ENCODE measurements around the gene GHRL. TPM values are rescaled to one million over a fixed set of nuclear protein-coding genes. Genes with fewer than 3 reads are reported as not detected.

The GHRL gene, protein sequence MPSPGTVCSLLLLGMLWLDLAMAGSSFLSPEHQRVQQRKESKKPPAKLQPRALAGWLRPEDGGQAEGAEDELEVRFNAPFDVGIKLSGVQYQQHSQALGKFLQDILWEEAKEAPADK
- not detected in 2 replicates for total RNA-seq

DNA sequence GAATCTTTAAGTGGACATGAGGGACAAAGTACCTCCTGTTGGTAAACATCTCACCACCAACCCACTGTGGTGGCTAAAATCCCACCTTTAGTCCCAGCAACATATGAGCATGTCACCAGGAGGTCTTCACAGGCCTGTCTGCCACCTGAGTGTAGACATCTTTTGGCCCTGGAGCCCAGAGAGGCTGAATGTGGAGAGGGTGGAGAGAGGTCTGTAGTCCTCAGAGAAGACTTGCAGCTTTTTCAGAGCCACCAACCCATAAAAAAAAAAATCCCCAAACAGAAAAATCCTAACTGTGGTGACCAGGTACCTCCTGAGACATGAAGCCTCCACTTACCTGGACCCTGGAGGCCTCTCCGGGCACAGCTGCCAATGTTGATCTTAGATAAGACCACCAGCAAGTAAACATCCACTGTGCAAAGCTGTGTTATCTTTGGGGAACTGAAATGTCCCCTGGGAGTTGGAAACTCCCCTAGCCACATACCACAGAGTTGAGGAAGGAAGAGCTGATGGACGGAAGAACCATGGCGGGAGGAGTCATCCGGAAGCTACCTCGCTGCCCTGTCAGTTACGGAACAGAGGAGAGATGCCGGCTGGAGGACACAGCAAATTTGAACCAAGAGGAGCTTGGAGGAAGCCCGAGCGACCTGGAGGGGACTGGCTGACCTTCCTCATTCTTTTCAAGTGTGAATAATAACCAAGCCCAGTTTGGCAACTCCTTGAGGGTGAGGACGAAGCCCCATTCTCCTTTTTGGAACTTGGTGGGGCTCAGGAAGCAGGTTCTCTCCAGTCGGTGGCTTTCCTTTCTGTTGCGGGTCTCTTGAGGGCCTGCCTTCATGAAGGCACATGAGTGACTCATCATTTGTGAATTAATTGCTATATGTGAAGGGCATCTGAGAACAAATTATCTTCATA lies at the start of gene GHRL:
TSS of gene GHRL (minus strand) at position 443 of the 915 bp plus-strand sequence. CDS start 2,767 bp downstream, outside the sequence.

DNA sequence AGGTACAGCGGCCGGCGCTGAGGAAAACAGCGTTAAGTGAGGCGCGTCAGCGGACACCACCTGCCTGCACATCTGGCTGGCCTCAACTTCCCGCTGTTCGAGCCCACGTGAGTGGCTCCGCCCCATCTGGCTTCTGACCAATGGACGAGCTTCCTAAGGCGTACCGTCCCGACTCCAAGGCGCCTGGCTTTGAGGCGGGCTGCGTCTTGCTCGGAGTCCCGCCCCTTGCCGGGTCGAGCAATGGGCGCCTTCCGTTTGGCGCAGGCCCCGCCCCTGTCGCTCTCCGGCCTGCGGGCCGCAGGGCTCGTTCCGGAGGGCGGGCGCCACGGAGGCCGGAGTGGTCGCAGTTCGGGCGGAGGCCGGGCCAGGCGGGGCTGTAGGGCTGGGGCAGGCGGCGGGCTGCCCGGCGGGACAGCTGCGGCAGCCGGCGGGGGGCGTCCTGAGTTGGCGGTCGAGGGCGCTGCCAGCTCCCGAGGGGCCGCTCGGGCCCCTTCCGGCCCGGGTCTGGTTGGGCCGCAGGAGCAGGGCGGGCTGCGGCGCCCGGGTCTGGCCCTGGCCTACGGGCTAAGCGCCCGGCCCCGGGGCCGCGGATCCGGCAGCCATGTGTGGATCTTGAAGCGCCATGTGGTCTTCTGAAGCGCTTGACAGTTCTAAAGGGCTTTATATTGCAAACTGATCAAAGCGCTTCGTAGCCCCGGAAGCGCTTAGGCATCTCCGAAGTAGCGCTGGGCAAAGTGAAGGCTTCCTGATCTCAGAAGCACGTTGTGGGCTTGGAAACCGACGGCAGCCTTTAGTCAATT lies 44.4 kb downstream of the GHRL start, which contains the start of gene TATDN2:
TSS of gene TATDN2 (plus strand) at position 276 of the 800 bp plus-strand sequence. CDS start 742 bp downstream, outside the sequence.

Other genes starting within 250 kb of the GHRL start
- gene FANCD2OS, start 184.7 kb downstream of the GHRL start, total RNA-seq: not detected in 2 replicates
- 88.9 and 101 TPM in 2 replicates for gene BRK1, start 177.3 kb downstream of the GHRL start, total RNA-seq
- gene VHL, start 151.2 kb downstream of the GHRL start, total RNA-seq: 33.8 and 37.9 TPM in 2 replicates
- 3.8 and 5.5 TPM in 2 replicates for gene IRAK2, start 128.0 kb downstream of the GHRL start, total RNA-seq
- 7.1 and 11.0 TPM in 2 replicates for gene TATDN2, start 44.5 kb downstream of the GHRL start, total RNA-seq
- gene SEC13, start 28.2 kb upstream of the GHRL start, total RNA-seq: 401 and 435 TPM in 2 replicates
- gene ATP2B2, start 212.6 kb upstream of the GHRL start, total RNA-seq: not detected in 2 replicates

Measured in smooth muscle cell of bladder (primary cell).